Ecto neural progenitor cell (in vitro differentiated cells): ENCODE data around the gene LGI4.

Experiments
- DNase-seq: peaks from one replicate; pipeline ENCODE4 v3.0.0-alpha.2; 2018; ENCODE audit warnings: low spot score

The LGI4 gene

GRCh38 chr19:35134601-35135242, at the start of gene LGI4:
LGI4 (minus strand) TSS chr19:35135059; CDS start chr19:35134680, 379 bp downstream.
- no peak for DNase-seq

- no peak for DNase-seq
Observed at GRCh38 chr19:35184267-35184666, 49.4 kb upstream of the LGI4 start.

- no peak for DNase-seq
Observed at GRCh38 chr19:35181387-35181786, 46.5 kb upstream of the LGI4 start.

GRCh38 chr19:35179830-35180229, 45.0 kb upstream of the LGI4 start:
- DNase-seq = no peak

- DNase-seq = no peak
Observed at GRCh38 chr19:35178701-35179100, 43.8 kb upstream of the LGI4 start.

GRCh38 chr19:35177377-35178274, 42.8 kb upstream of the LGI4 start:
- no peak for DNase-seq

- no peak for DNase-seq
Observed at GRCh38 chr19:35176181-35176570, 41.3 kb upstream of the LGI4 start.

GRCh38 chr19:35174226-35174625, 39.4 kb upstream of the LGI4 start:
- no peak for DNase-seq

GRCh38 chr19:35171730-35172129, 36.9 kb upstream of the LGI4 start:
- DNase-seq = no peak

- DNase-seq = no peak
Observed at GRCh38 chr19:35170359-35171061, 35.7 kb upstream of the LGI4 start.

GRCh38 chr19:35169221-35169995, 34.5 kb upstream of the LGI4 start:
- no peak for DNase-seq

- DNase-seq = no peak
Observed at GRCh38 chr19:35168196-35168595, 33.3 kb upstream of the LGI4 start.

- no peak for DNase-seq
Observed at GRCh38 chr19:35167251-35168119, 32.6 kb upstream of the LGI4 start.

- DNase-seq = no peak
Observed at GRCh38 chr19:35166100-35167063, 31.5 kb upstream of the LGI4 start.

GRCh38 chr19:35165200-35166058, 30.6 kb upstream of the LGI4 start:
- no peak for DNase-seq

- DNase-seq = no peak
Observed at GRCh38 chr19:35164418-35164817, 29.6 kb upstream of the LGI4 start.

- no peak for DNase-seq
Observed at GRCh38 chr19:35162471-35163326, 27.8 kb upstream of the LGI4 start.

GRCh38 chr19:35161434-35161743, 26.5 kb upstream of the LGI4 start:
- no peak for DNase-seq
